Measurements from ENCODE around the gene MEIKIN.

The MEIKIN gene

DNA sequence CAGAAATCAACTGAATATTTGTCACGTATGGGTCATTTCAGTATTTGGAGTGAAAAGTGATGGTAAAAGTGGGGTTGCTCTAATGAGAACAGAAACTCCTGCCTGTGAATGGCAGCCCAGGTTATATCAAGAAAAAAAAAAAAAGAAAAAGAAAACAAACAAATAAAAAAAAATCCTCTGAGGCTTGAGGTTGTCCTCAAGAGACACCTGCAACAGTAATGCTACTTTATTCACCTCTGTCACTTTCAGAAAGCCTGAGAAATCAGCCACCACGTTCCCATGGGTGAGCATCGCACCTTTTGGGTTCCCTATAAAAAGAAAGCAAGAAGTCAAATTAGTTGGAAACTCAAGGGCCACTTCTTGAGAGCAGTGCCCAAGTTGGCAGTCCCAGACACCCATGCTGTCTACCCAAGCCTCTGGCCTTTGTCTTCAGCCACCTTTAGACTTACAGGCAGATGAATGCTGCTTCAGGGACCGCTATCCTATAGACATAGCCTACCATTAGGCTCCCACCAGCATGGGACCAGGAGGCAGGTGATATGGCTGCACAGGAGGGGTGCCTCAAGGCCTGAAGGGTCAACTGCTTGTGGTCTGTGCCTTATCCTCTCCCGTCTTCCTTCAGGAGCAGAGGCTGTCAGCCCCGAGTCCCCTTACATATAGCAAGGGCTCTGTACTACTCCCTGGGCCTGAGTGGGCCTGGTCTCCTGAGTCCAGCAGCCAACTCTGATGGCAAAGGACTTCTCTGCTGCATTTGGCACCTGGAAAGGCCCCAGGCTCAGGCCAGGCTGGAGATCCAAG is 31.1 kb upstream of the MEIKIN start:
- H3K9me2 ChIP-seq (replicated peaks; ENCODE audit: control insufficient read depth, low read length) = no peaks in the 10 kb centered on the region
- TF ChIP-seq EZH2phosphoT487 (IDR thresholded peaks at IDR 0.05; ENCODE audit: borderline replicate concordance, low read length) = no peak
- TF ChIP-seq, protein P1, sequence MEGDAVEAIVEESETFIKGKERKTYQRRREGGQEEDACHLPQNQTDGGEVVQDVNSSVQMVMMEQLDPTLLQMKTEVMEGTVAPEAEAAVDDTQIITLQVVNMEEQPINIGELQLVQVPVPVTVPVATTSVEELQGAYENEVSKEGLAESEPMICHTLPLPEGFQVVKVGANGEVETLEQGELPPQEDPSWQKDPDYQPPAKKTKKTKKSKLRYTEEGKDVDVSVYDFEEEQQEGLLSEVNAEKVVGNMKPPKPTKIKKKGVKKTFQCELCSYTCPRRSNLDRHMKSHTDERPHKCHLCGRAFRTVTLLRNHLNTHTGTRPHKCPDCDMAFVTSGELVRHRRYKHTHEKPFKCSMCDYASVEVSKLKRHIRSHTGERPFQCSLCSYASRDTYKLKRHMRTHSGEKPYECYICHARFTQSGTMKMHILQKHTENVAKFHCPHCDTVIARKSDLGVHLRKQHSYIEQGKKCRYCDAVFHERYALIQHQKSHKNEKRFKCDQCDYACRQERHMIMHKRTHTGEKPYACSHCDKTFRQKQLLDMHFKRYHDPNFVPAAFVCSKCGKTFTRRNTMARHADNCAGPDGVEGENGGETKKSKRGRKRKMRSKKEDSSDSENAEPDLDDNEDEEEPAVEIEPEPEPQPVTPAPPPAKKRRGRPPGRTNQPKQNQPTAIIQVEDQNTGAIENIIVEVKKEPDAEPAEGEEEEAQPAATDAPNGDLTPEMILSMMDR (IDR thresholded peaks at IDR 0.05; ENCODE audit: low read depth, low read length, poor library complexity, severe bottlenecking) = no peak
- H3F3A ChIP-seq (ENCODE audit: control insufficient read depth, insufficient read depth) = no peaks in the 10 kb centered on the region
- H3K9me3 ChIP-seq (ENCODE audit: control insufficient read depth, insufficient read depth, low read length) = no peaks in the 10 kb centered on the region
- no peaks in the 10 kb centered on the region for H3K27me3 ChIP-seq (ENCODE audit: control insufficient read depth, low read length)
- no peaks in the 10 kb centered on the region for H4K20me1 ChIP-seq (ENCODE audit: control insufficient read depth, insufficient read depth, low read depth, low read length)
- no peaks in the 10 kb centered on the region for H3K36me3 ChIP-seq (ENCODE audit: control insufficient read depth, low read length)
- H3K4me2 ChIP-seq (ENCODE audit: low read length) = no peak overlapping the region
- H3K4me1 ChIP-seq (ENCODE audit: control insufficient read depth, low read length) = no peaks in the 10 kb centered on the region
- H3K4me3 ChIP-seq (ENCODE audit: low read length) = no peak overlapping the region
- no peak overlapping the region for H3K27ac ChIP-seq (ENCODE audit: low read depth, low read length)
- no peaks in the 10 kb centered on the region for H3K79me2 ChIP-seq (ENCODE audit: control insufficient read depth, low read length)

DNA sequence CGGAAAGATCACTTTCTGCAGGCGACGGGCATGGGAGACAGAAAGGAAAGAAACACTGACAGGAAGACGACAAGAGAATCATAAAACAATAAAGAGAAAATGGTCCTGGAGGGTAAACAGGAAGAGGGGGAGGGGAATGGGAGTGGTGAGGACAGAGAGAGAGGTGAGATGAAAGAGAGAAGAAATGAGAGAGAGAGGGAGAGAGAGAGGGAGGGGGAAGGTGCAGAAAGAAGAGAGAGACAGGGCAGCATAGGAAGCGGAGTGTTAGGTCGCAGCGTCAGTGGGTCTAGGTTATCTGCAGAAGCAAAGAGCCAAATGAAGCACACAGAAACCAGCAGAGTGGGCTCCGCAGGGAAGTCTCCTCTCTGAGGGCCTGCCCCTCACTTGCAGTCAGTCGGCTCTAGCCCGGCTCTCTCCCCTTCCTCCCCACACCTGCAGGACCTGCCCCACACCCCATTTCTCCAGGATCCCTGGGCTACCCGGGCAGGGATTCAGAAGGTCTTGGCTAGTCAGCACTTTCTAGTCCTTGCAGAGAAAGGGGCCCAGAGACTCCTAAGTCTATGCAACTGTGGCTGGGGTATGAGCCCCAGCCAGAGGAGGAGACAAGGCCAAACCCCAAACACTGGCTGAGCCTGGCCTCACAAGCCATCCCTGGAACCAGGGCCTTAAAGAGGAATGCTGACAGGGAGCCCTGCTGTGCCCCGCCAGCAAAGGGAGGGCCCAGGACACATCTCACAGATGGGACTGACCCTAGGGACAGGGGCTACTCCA is 29.7 kb upstream of the MEIKIN start:
- no peaks in the 10 kb centered on the region for H3K27me3 ChIP-seq (ENCODE audit: control insufficient read depth, low read length)
- H3K4me3 ChIP-seq (ENCODE audit: low read length) = no peak overlapping the region
- no peaks in the 10 kb centered on the region for H3F3A ChIP-seq (ENCODE audit: control insufficient read depth, insufficient read depth)
- no peaks in the 10 kb centered on the region for H3K36me3 ChIP-seq (ENCODE audit: control insufficient read depth, low read length)
- no peaks in the 10 kb centered on the region for H3K9me3 ChIP-seq (ENCODE audit: control insufficient read depth, insufficient read depth, low read length)
- TF ChIP-seq, protein P1 (IDR thresholded peaks at IDR 0.05; ENCODE audit: low read depth, low read length, poor library complexity, severe bottlenecking) = no peak
- TF ChIP-seq EZH2phosphoT487 (IDR thresholded peaks at IDR 0.05; ENCODE audit: borderline replicate concordance, low read length) = no peak
- H3K9me2 ChIP-seq (replicated peaks; ENCODE audit: control insufficient read depth, low read length) = no peaks in the 10 kb centered on the region
- no peaks in the 10 kb centered on the region for H4K20me1 ChIP-seq (ENCODE audit: control insufficient read depth, insufficient read depth, low read depth, low read length)
- H3K27ac ChIP-seq (ENCODE audit: low read depth, low read length) = no peak overlapping the region
- H3K4me1 ChIP-seq (ENCODE audit: control insufficient read depth, low read length) = no peaks in the 10 kb centered on the region
- no peaks in the 10 kb centered on the region for H3K79me2 ChIP-seq (ENCODE audit: control insufficient read depth, low read length)
- no peak overlapping the region for H3K4me2 ChIP-seq (ENCODE audit: low read length)

DNA sequence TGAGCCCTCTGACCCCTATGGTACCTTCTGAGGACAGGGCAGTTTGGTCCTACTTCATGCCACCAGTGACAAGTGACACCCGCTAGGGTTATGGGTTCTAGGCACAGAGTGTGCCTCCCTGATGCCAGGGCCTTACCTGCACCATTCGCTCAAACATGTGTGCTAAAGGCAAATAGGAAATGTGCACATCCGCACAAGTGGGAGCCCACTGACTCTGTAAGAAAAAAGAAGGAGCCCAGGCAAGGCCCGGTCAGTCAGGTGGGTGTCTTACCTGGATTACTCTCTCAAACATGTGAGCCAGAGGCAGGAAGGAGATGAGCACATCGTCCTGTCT is 29.1 kb upstream of the MEIKIN start:
- Histone ChIP-seq H3K27ac (ENCODE audit: low read depth, low read length) (no peak overlapping the region), H3F3A (ENCODE audit: control insufficient read depth, insufficient read depth) (no peaks in the 10 kb centered on the region), H3K4me3 (ENCODE audit: low read length) (no peak overlapping the region), H3K4me2 (ENCODE audit: low read length) (no peak overlapping the region), H3K79me2 (ENCODE audit: control insufficient read depth, low read length) (no peaks in the 10 kb centered on the region), H3K9me3 (ENCODE audit: control insufficient read depth, insufficient read depth, low read length) (no peaks in the 10 kb centered on the region), H3K9me2 (replicated peaks; ENCODE audit: control insufficient read depth, low read length) (no peaks in the 10 kb centered on the region), H3K36me3 (ENCODE audit: control insufficient read depth, low read length) (no peaks in the 10 kb centered on the region), H3K4me1 (ENCODE audit: control insufficient read depth, low read length) (no peaks in the 10 kb centered on the region), H4K20me1 (ENCODE audit: control insufficient read depth, insufficient read depth, low read depth, low read length) (no peaks in the 10 kb centered on the region), H3K27me3 (ENCODE audit: control insufficient read depth, low read length) (no peaks in the 10 kb centered on the region)
- no peak for TF ChIP-seq EZH2phosphoT487 (IDR thresholded peaks at IDR 0.05; ENCODE audit: borderline replicate concordance, low read length)
- TF ChIP-seq, protein P1 (IDR thresholded peaks at IDR 0.05; ENCODE audit: low read depth, low read length, poor library complexity, severe bottlenecking) = no peak
